K562 (cell line): ENCODE data around the gene TADA1. TPM values are rescaled to one million over a fixed set of nuclear protein-coding genes. Genes with fewer than 3 reads are reported as not detected.

Experiments used
- ATAC-seq: fragments of 200-7000 bp; cut with Tn5 transposase; 3 replicates; pipeline ENCODE4 v1.9.1; 2020; ENCODE audit warnings: moderate library complexity
- BruUV-seq: library from RNA; stranded (reverse); fragments of 400-500 nt; replicated peaks from 2 replicates; lab custom pipeline; 2021; lab: Mats Ljungman, UMichigan
- CTCF ChIA-PET: fragments of 300-600 bp; formaldehyde crosslinking; extraction: SDS; loops from one replicate; lab custom pipeline; 2021; ENCODE audit warnings: low intra/inter-chr PET ratio; lab: Yijun Ruan, JAX
- POLR2A ChIA-PET: fragments of 300-600, 350-650 bp; sonication (Branson Sonifier 250); formaldehyde crosslinking; extraction: SDS; loops from one replicate; lab custom pipeline; 2021; ENCODE audit warnings: antibody characterized with exemption, inconsistent platforms; lab: Yijun Ruan, JAX
- DNase-seq, 4 experiments: peaks; one replicate each; pipeline versions ENCODE4 v3.0.0 to v3.0.0-alpha.2; 2011 to 2018; ENCODE audit warnings: low spot score in 3 of 4, mixed read lengths in 3 of 4; ENCODE audit errors: extremely low read depth in 1 of 4
- FAIRE-seq: peaks from 2 replicates; lab custom pipeline; 2011; peaks lifted over from hg19 to GRCh38; lab: Jason Lieb, UNC
- H2AFZ ChIP-seq: 2 replicates; pipeline ENCODE4 v1.6.0; 2011; ENCODE audit warnings: low read depth, low read length, control low read depth, inconsistent platforms
- H3K27ac ChIP-seq: fragments of 200-600 bp; 3 replicates; pipeline ENCODE4 v1.8.0; 2011; ENCODE audit warnings: low read depth, mild to moderate bottlenecking, control low read depth, inconsistent platforms, low read length, moderate library complexity, mixed read lengths; ENCODE audit errors: extremely low read depth
- H3K27me3 ChIP-seq, 2 experiments: fragments of 300-600 bp in 1 of 2; 2 replicates in 1 of 2; 3 replicates in 1 of 2; pipeline versions ENCODE4 v1.6.0 to v1.8.0; 2011; ENCODE audit warnings: inconsistent platforms in 2 of 2, low read length in 2 of 2, mild to moderate bottlenecking in 1 of 2, mixed read lengths in 1 of 2, moderate library complexity in 1 of 2; ENCODE audit not compliant: control insufficient read depth in 2 of 2, insufficient read depth in 2 of 2
- H3K36me3 ChIP-seq: fragments of 300-600 bp; 3 replicates; pipeline ENCODE4 v1.8.0; 2011; ENCODE audit warnings: mild to moderate bottlenecking, low read length, inconsistent platforms; ENCODE audit not compliant: control insufficient read depth, insufficient read depth
- H3K4me1 ChIP-seq, 2 experiments: fragments of 200-600 bp in 1 of 2; replicated peaks in 1 of 2; 2 replicates in 1 of 2; 3 replicates in 1 of 2; pipeline versions ENCODE4 v1.5.1 to v1.8.0; 2011; ENCODE audit warnings: inconsistent platforms in 2 of 2, low read length in 2 of 2, mild to moderate bottlenecking in 1 of 2, mixed read lengths in 1 of 2, moderate library complexity in 1 of 2; ENCODE audit not compliant: control insufficient read depth in 2 of 2, insufficient read depth in 2 of 2
- H3K4me2 ChIP-seq: 2 replicates; pipeline ENCODE4 v1.6.1; 2011; ENCODE audit warnings: low read length, control low read depth, inconsistent platforms, mixed read lengths; ENCODE audit not compliant: insufficient read depth
- H3K4me3 ChIP-seq: fragments of 200-600 bp; sonication (generic), shearing (Covaris generic); 2 replicates; pipeline ENCODE4 v1.5.1; 2016; ENCODE audit warnings: control low read depth, inconsistent platforms
- H3K79me2 ChIP-seq: fragments of 200-600 bp; 3 replicates; pipeline ENCODE4 v1.8.0; 2011; ENCODE audit warnings: low read length, inconsistent platforms; ENCODE audit not compliant: control insufficient read depth, insufficient read depth
- H3K9ac ChIP-seq, 2 experiments: 2 replicates each; pipeline versions ENCODE4 v1.6.0 to v1.6.1; 2011; ENCODE audit warnings: low read depth in 2 of 2, low read length in 2 of 2, control low read depth in 1 of 2, inconsistent platforms in 1 of 2, mild to moderate bottlenecking in 1 of 2, mixed read lengths in 1 of 2; ENCODE audit not compliant: insufficient read depth in 1 of 2
- H3K9me1 ChIP-seq: one replicate; pipeline ENCODE4 v1.6.0; 2011; ENCODE audit warnings: inconsistent platforms, mild to moderate bottlenecking, low read length, moderate library complexity; ENCODE audit not compliant: control insufficient read depth, insufficient read depth
- H3K9me3 ChIP-seq: replicated peaks from 2 replicates; pipeline ENCODE4 v1.5.1; 2011; ENCODE audit warnings: low read depth, low read length, inconsistent platforms; ENCODE audit not compliant: control insufficient read depth, insufficient read depth
- H4K20me1 ChIP-seq: replicated peaks from 2 replicates; pipeline ENCODE4 v1.6.1; 2011; ENCODE audit warnings: low read length, inconsistent platforms, mixed read lengths; ENCODE audit not compliant: control insufficient read depth, insufficient read depth
- BCLAF1 ChIP-seq, 2 experiments: fragments of 450-650 bp in 1 of 2; IDR thresholded peaks; 2 replicates each; pipeline ENCODE4 v1.6.1; 2011 to 2017; ENCODE audit warnings: low read depth in 2 of 2, antibody characterized with exemption in 1 of 2, borderline replicate concordance in 1 of 2, low read length in 1 of 2, mild to moderate bottlenecking in 1 of 2, mixed read lengths in 1 of 2; ENCODE audit not compliant: control insufficient read depth in 1 of 2
- GATAD2B ChIP-seq: fragments of 450-650 bp; IDR thresholded peaks from 2 replicates; pipeline ENCODE4 v1.6.1; 2017; ENCODE audit warnings: mild to moderate bottlenecking, borderline replicate concordance
- NFIC ChIP-seq: fragments of 450-650 bp; IDR thresholded peaks from 2 replicates; pipeline ENCODE4 v1.6.1; 2017; ENCODE audit warnings: mild to moderate bottlenecking, inconsistent platforms
- NFIX ChIP-seq: fragments of 250-450 bp; sonication (Bioruptor Pico); IDR thresholded peaks from 2 replicates; pipeline ENCODE4 v1.4.0; 2020; ENCODE audit warnings: low read depth, mild to moderate bottlenecking, moderate library complexity
- ZNF785 ChIP-seq: fragments of 250-450 bp; sonication (Bioruptor Pico); IDR thresholded peaks from 2 replicates; pipeline ENCODE4 v1.4.0; 2020; ENCODE audit warnings: mild to moderate bottlenecking
- WGBS: fragments of 100-300 bp; shearing (Covaris generic); methylation state at CpG from one replicate; pipeline ENCODE4 v1.1.6; 2016; ENCODE audit warnings: low coverage, mixed read lengths; ENCODE audit not compliant: insufficient coverage; ENCODE audit errors: missing lambda C conversion rate; 5-methylcytosine and 5-hydroxymethylcytosine counted together
- in situ Hi-C: fragments of 300-500 bp; cut with MboI; formaldehyde crosslinking; loops from 4 replicates; pipeline ENCODE4 v1.15.0; 2018; ENCODE audit warnings: inconsistent platforms, mixed read lengths
- intact Hi-C: fragments of 100-400 bp; cut with micrococcal nuclease; formaldehyde crosslinking; loops from 2 replicates; pipeline ENCODE4 v1.14.2; 2022
- polyA plus RNA-seq, 8 experiments: library from polyadenylated mRNA; depleted of rRNA in 4 of 8; stranded (reverse) in 5 of 8; unstranded in 3 of 8; fragments of >200 nt; fragmentation: Nextera tagmentation in 2 of 8; fragmentation: Illumina TruSeq in 1 of 8; extraction: Ambion mirVana in 2 of 8; extraction: Trizol in 1 of 8; gene quantifications; 2 replicates each; pipeline versions ENCODE4 v1.2.1 to v1.2.3, GENCODE V29; 2011 to 2014; ENCODE audit warnings: inconsistent platforms in 1 of 8, missing spikeins in 1 of 8
- total RNA-seq, 7 experiments: library from RNA; depleted of rRNA in 6 of 7; stranded (reverse); fragments of >200 nt in 6 of 7; fragmentation: Illumina TruSeq in 2 of 7; extraction: Trizol in 2 of 7; gene quantifications; 2 replicates each; pipeline versions ENCODE4 v1.2.1 to v1.2.3, GENCODE V29; 2011 to 2021; ENCODE audit warnings: low replicate concordance in 1 of 7

The TADA1 gene
- total and polyA plus RNA-seq, 9 of the 15 experiments (the other 6 are each of a cell fraction or from before 2014, with no cell fraction given): 15.9 to 76.5 (median 28.7) TPM

GRCh38 chr1:166882893-166883292, 6.8 kb upstream of the TADA1 start:
- Histone ChIP-seq H3K4me2 (no peak overlapping the region), H3K27me3 (peaks cover 28 to 41% of the 10 kb centered on the region in 2 experiments), H3K27ac (no peak overlapping the region), H3K9me3 (0 out of 2 replicates have a peak, but pooled peaks cover 2% of the 10 kb centered on the region), H4K20me1 (no peaks in the 10 kb centered on the region), H3K4me1 (peaks cover 0 to 8% of the 10 kb centered on the region in 2 experiments; a peak in 2 of 5 replicates), H3K4me3 (no peak overlapping the region), H2AFZ (no peak overlapping the region), H3K79me2 (no peaks in the 10 kb centered on the region), H3K9ac (no peak overlapping the region), H3K9me1 (no peaks in the 10 kb centered on the region), H3K36me3 (no peaks in the 10 kb centered on the region)
- POLR2A ChIA-PET: interaction anchor here (0.6 to 1.7 kb wide), 3 partner anchors 11 to 292 kb away, joined by 3 to 5 read pairs (median 3); no protein-coding TSS in a partner anchor
- CTCF ChIA-PET: no interaction called here
- TF ChIP-seq ZNF785 (CRISPR knock-in tag) (no peak), BCLAF1 (IDR thresholded peaks at IDR 0.05; ENCODE audit: borderline replicate concordance in 1 of 2, control insufficient read depth in 1 of 2, low read depth in 2 of 2, low read length in 1 of 2) (no peak), NFIX (CRISPR knock-in tag) (peak; percentile 93), NFIC (peak; percentile 97), GATAD2B (no peak)
- in situ Hi-C loops (loop anchor here (10.0 kb wide), 1 partner anchor 562 kb away; no protein-coding TSS in a partner anchor), intact Hi-C loops (no loop called here)
- BruUV-seq: no TSS peak
- 2% methylated on average over 2 of the region's 2 CpGs for WGBS
- FAIRE-seq (no peak), DNase-seq (no peak), ATAC-seq (no peak)
